HepG2 (cell line): ENCODE results near the gene DEPDC5. TPM values are rescaled to one million over a fixed set of nuclear protein-coding genes. Genes with fewer than 3 reads are reported as not detected.

ENCODE experiments used
- AGO1 ChIP-seq: fragments of 200-400 bp; formaldehyde crosslinking; IDR thresholded peaks from 2 replicates; pipeline ENCODE4 v1.6.1; 2017; ENCODE audit warnings: mild to moderate bottlenecking, low read depth, low read length, moderate library complexity; ENCODE audit not compliant: poor library complexity, severe bottlenecking
- AGO2 ChIP-seq: fragments of 200-400 bp; formaldehyde crosslinking; optimal IDR thresholded peaks from 2 replicates; pipeline ENCODE3; 2017; ENCODE audit warnings: mild to moderate bottlenecking, low read depth, low read length, moderate library complexity
- CREM ChIP-seq, 2 experiments: sonication (generic) in 1 of 2; formaldehyde crosslinking in 1 of 2; IDR thresholded peaks; 2 replicates each; pipeline versions ENCODE4 v1.4.0 to v1.6.1; 2016 to 2020; ENCODE audit warnings: antibody characterized with exemption in 1 of 2, mild to moderate bottlenecking in 1 of 2, missing genetic modification reagents in 1 of 2
- DMAP1 ChIP-seq: IDR thresholded peaks from 2 replicates; pipeline ENCODE4 v1.6.1; 2016
- SUZ12 ChIP-seq: fragments of 150-350 bp; IDR thresholded peaks from 2 replicates; pipeline ENCODE4 v1.6.1; 2014; ENCODE audit warnings: low read depth, low read length
- ZFP62 ChIP-seq: sonication (generic); formaldehyde crosslinking; IDR thresholded peaks from 2 replicates; pipeline ENCODE4 v1.4.0; 2020; ENCODE audit warnings: missing genetic modification reagents
- ZNF589 ChIP-seq: sonication (generic); formaldehyde crosslinking; conservative IDR thresholded peaks from 2 replicates; pipeline ENCODE4 v1.8.0; 2022; ENCODE audit warnings: mild to moderate bottlenecking, moderate library complexity, missing genetic modification reagents
- ZNF781 ChIP-seq: sonication (generic); formaldehyde crosslinking; IDR thresholded peaks from 2 replicates; pipeline ENCODE4 v1.5.1; 2020; ENCODE audit warnings: borderline replicate concordance, mild to moderate bottlenecking, missing genetic modification reagents; ENCODE audit errors: not compliant biosample characterization
- polyA plus RNA-seq, 8 experiments: library from polyadenylated mRNA; depleted of rRNA in 3 of 8; stranded (reverse) in 7 of 8; unstranded in 1 of 8; fragments of >200 nt; fragmentation: Illumina TruSeq in 4 of 8; extraction: Trizol in 4 of 8; gene quantifications; 2 replicates each; pipeline versions ENCODE4 v1.2.1 to v1.2.3, GENCODE V29; 2011 to 2016; ENCODE audit warnings: low read depth in 4 of 8, missing spikeins in 1 of 8, mixed read lengths in 1 of 8; ENCODE audit not compliant: insufficient read depth in 1 of 8
- total RNA-seq, 5 experiments: library from RNA; depleted of rRNA; stranded (reverse); fragments of >200 nt; fragmentation: Illumina TruSeq; extraction: Trizol; gene quantifications; 2 replicates each; pipeline ENCODE4 v1.2.3, GENCODE V29; 2016; ENCODE audit warnings: low read depth in 1 of 5
- TF ChIP-seq, protein P1 (sequence below): sonication (generic); formaldehyde crosslinking; IDR thresholded peaks from 2 replicates; pipeline ENCODE4 v1.4.0; 2020; ENCODE audit warnings: missing genetic modification reagents
- TF ChIP-seq, protein P2 (sequence below): sonication (generic); formaldehyde crosslinking; IDR thresholded peaks from 2 replicates; pipeline ENCODE4 v1.9.0; 2021; ENCODE audit warnings: missing genetic modification reagents, mild to moderate bottlenecking, borderline replicate concordance
- TF ChIP-seq, protein P3 (sequence below): sonication (generic); formaldehyde crosslinking; IDR thresholded peaks from 2 replicates; pipeline ENCODE4 v1.4.0; 2020; ENCODE audit warnings: mild to moderate bottlenecking, missing genetic modification reagents

The DEPDC5 gene
- total and polyA plus RNA-seq, 2 of the 13 experiments (the other 11 are each of a cell fraction or from before 2014, with no cell fraction given), result 9.8 to 12.4 TPM

DNA sequence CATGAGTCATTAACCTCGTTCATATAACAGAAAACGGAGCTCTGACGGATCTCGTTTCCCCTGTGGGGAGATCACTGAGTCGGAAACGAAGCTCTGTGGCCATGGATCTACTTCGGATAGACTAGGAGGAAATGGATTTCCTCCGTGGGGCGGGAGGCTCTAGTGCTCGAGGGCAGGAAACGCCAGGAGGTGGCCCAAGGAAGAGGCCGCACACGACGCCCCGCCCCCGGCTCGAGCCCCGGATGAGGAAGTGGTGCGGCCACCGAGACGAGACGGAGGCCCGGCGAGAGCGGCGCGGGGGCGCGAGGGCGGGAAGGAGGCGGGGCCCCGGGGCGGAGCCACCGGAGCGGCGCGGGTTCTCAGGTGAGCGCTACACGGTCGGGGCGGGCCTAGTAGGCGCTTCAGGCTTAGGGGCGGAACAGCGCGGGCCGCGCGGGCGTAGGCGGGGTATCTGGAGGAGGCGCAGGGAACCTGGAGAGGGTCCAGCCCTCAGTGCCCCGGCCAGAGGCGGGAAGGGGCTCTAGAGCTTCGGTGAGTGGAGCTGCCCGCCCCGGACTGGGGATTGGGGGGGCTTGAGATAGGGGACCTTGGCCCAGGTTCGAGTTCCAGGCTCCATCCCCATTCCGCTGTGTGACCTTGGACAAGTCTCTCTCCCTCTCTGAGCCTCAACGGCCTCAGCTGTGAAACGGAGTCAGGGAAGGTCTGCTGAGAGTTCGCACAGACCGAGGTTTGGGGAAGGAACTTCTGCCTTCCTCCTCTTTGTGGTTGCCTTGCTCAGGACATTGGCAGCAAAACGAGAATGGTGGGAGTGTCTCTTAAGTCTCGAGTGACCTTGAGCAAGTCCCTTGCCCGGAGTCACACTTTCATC, at the start of gene DEPDC5 (continued):
- peak; percentile 81 for TF ChIP-seq DMAP1 (CRISPR knock-in tag)
- TF ChIP-seq ZNF589 (CRISPR knock-in tag), result 0 out of 2 replicates have a peak, but pooled peaks have one; percentile 31
- TF ChIP-seq AGO1, result no peak
- no peak for TF ChIP-seq ZFP62 (CRISPR knock-in tag)
- TF ChIP-seq CREM (IDR thresholded peaks at IDR 0.05), result no peak
- TF ChIP-seq CREM (CRISPR knock-in tag; IDR thresholded peaks at IDR 0.05), result no peak
- TF ChIP-seq, protein P1, sequence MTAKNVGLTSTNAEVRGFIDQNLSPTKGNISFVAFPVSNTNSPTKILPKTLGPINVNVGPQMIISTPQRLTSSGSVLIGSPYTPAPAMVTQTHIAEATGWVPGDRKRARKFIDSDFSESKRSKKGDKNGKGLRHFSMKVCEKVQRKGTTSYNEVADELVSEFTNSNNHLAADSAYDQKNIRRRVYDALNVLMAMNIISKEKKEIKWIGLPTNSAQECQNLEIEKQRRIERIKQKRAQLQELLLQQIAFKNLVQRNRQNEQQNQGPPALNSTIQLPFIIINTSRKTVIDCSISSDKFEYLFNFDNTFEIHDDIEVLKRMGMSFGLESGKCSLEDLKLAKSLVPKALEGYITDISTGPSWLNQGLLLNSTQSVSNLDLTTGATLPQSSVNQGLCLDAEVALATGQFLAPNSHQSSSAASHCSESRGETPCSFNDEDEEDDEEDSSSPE (CRISPR knock-in tag), result peak; percentile 91
- peak; percentile 4 for TF ChIP-seq ZNF781 (CRISPR knock-in tag)
- TF ChIP-seq, protein P2, sequence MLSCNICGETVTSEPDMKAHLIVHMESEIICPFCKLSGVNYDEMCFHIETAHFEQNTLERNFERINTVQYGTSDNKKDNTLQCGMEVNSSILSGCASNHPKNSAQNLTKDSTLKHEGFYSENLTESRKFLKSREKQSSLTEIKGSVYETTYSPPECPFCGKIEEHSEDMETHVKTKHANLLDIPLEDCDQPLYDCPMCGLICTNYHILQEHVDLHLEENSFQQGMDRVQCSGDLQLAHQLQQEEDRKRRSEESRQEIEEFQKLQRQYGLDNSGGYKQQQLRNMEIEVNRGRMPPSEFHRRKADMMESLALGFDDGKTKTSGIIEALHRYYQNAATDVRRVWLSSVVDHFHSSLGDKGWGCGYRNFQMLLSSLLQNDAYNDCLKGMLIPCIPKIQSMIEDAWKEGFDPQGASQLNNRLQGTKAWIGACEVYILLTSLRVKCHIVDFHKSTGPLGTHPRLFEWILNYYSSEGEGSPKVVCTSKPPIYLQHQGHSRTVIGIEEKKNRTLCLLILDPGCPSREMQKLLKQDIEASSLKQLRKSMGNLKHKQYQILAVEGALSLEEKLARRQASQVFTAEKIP, result no peak
- TF ChIP-seq, protein P3, sequence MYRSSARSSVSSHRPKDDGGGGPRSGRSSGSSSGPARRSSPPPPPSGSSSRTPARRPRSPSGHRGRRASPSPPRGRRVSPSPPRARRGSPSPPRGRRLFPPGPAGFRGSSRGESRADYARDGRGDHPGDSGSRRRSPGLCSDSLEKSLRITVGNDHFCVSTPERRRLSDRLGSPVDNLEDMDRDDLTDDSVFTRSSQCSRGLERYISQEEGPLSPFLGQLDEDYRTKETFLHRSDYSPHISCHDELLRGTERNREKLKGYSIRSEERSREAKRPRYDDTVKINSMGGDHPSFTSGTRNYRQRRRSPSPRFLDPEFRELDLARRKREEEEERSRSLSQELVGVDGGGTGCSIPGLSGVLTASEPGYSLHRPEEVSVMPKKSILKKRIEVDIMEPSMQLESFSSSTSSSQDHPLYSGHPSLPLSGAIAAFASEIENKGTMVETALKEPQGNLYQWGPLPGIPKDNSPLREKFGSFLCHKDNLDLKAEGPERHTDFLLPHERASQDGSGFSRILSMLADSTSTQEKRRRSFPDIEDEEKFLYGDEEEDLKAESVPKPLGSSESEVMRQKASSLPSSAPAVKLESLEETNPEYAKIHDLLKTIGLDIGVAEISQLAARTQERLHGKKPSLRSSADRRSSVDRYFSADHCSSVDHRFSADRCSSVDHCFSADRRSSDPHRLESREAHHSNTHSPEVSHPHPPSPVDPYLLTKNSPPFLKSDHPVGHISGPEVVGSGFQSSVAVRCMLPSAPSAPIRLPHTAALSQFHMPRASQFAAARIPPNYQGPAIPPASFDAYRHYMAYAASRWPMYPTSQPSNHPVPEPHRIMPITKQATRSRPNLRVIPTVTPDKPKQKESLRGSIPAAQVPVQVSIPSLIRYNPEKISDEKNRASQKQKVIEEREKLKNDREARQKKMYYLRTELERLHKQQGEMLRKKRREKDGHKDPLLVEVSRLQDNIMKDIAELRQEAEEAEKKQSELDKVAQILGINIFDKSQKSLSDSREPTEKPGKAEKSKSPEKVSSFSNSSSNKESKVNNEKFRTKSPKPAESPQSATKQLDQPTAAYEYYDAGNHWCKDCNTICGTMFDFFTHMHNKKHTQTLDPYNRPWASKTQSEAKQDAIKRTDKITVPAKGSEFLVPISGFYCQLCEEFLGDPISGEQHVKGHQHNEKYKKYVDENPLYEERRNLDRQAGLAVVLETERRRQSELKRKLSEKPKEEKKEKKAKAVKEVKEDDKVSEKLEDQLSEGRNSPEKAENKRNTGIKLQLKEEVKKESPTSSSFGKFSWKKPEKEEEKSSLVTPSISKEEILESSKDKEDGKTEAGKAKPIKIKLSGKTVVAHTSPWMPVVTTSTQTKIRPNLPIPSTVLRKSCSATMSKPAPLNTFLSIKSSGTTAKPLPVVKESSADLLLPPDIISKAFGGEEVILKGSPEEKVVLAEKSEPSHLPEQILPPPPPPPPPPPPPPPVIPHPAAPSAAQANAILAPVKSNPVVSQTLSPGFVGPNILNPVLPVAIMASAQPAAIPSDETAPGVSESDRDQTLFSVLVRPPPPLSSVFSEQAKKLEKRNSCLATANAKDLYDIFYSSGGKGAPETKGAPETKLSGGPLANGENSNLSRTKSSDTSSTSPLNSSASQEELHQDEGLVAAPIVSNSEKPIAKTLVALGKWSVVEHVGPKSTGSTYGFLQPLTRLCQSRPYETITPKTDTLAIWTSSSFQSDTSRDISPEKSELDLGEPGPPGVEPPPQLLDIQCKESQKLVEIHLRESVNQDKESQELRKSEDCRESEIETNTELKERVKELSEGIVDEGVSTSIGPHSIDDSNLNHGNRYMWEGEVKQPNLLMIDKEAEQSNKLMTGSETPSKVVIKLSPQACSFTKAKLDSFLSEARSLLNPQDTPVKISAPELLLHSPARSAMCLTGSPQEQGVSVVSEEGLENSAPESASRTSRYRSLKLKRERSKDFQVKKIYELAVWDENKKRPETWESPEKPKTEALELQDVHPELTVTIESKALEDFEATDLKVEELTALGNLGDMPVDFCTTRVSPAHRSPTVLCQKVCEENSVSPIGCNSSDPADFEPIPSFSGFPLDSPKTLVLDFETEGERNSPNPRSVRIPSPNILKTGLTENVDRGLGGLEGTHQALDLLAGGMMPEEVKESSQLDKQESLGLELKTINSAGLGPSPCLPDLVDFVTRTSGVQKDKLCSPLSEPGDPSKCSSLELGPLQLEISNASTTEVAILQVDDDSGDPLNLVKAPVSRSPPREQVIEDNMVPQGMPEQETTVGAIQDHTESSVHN (CRISPR knock-in tag), result peak; percentile 46; the same call in 1 of the 2 replicates
- TF ChIP-seq SUZ12, result no peak
- no peak for TF ChIP-seq AGO2
